GM12878 (cell line): ENCODE measurements around the gene ATP2C2. TPM values are rescaled to one million over a fixed set of nuclear protein-coding genes. Genes with fewer than 3 reads are reported as not detected.

Experiments used
- ATAC-seq: fragments of 200-7000 bp; cut with Tn5 transposase; 3 replicates; pipeline ENCODE4 v1.9.1; 2020; ENCODE audit warnings: mild to moderate bottlenecking, moderate library complexity
- BruUV-seq: library from RNA; stranded (reverse); fragments of 400-500 nt; replicated peaks from 2 replicates; lab custom pipeline; 2021; lab: Mats Ljungman, UMichigan
- CTCF ChIA-PET: fragments of 300-600 bp; sonication (Branson Sonifier 250); formaldehyde crosslinking; extraction: SDS; loops from one replicate; lab custom pipeline; 2021; ENCODE audit warnings: inconsistent platforms; lab: Yijun Ruan, JAX
- POLR2A ChIA-PET: fragments of 350-600 bp; formaldehyde crosslinking; extraction: SDS; loops from one replicate; lab custom pipeline; 2021; ENCODE audit warnings: inconsistent platforms; lab: Charles Lee
- RAD21 ChIA-PET: fragments of 300-600 bp; sonication (Branson Sonifier 250); formaldehyde crosslinking; loops from one replicate; lab custom pipeline; 2023; ENCODE audit warnings: antibody characterized with exemption; ENCODE audit not compliant: unreplicated experiment; lab: Charles Lee
- SMC1A ChIA-PET: fragments of 300-600 bp; sonication (Branson Sonifier 250); formaldehyde crosslinking; loops from one replicate; lab custom pipeline; 2023; ENCODE audit not compliant: unreplicated experiment, uncharacterized antibody; lab: Charles Lee
- DNase-seq: peaks from one replicate; pipeline ENCODE4 v3.0.0-alpha.2; 2011; ENCODE audit warnings: low read depth, low spot score
- FAIRE-seq: peaks from 3 replicates; lab custom pipeline; 2011; peaks lifted over from hg19 to GRCh38; lab: Jason Lieb, UNC
- H2AFZ ChIP-seq: 2 replicates; pipeline ENCODE4 v1.6.0; 2011; ENCODE audit warnings: low read depth, low read length, control low read depth; ENCODE audit not compliant: control insufficient read depth
- H3K27ac ChIP-seq: 2 replicates; pipeline ENCODE4 v1.5.1; 2011; ENCODE audit warnings: control low read depth; ENCODE audit not compliant: control insufficient read depth, insufficient read depth
- H3K27me3 ChIP-seq, 2 experiments: replicated peaks in 1 of 2; 2 replicates each; pipeline versions ENCODE4 v1.6.0 to v1.6.1; 2011; ENCODE audit warnings: low read length in 1 of 2; ENCODE audit not compliant: control insufficient read depth in 2 of 2, insufficient read depth in 2 of 2
- H3K36me3 ChIP-seq, 2 experiments: 2 replicates each; pipeline ENCODE4 v1.5.1; 2011; ENCODE audit warnings: low read length in 1 of 2; ENCODE audit not compliant: control insufficient read depth in 2 of 2, insufficient read depth in 2 of 2
- H3K4me1 ChIP-seq: 2 replicates; pipeline ENCODE4 v1.6.1; 2011; ENCODE audit warnings: mild to moderate bottlenecking, low read length, moderate library complexity, mixed read lengths; ENCODE audit not compliant: control insufficient read depth, insufficient read depth
- H3K4me2 ChIP-seq: 2 replicates; pipeline ENCODE4 v1.6.0; 2011; ENCODE audit warnings: control low read depth; ENCODE audit not compliant: control insufficient read depth, insufficient read depth
- H3K4me3 ChIP-seq: fragments of 200-600 bp; sonication (generic); 2 replicates; pipeline ENCODE4 v1.5.1; 2016
- H3K79me2 ChIP-seq: 2 replicates; pipeline ENCODE4 v1.6.0; 2011; ENCODE audit warnings: low read length; ENCODE audit not compliant: control insufficient read depth, insufficient read depth
- H3K9ac ChIP-seq: 2 replicates; pipeline ENCODE4 v1.8.0; 2011; ENCODE audit warnings: low read length, control low read depth, mixed read lengths; ENCODE audit not compliant: control insufficient read depth, insufficient read depth
- H3K9me3 ChIP-seq: replicated peaks from 3 replicates; pipeline ENCODE4 v1.5.1; 2011; ENCODE audit warnings: mild to moderate bottlenecking, low read length; ENCODE audit not compliant: control insufficient read depth, insufficient read depth
- H4K20me1 ChIP-seq: 2 replicates; pipeline ENCODE4 v1.6.0; 2011; ENCODE audit not compliant: control insufficient read depth, insufficient read depth
- CBX5 ChIP-seq: sonication (generic); IDR thresholded peaks from 2 replicates; pipeline ENCODE4 v1.6.1; 2016; ENCODE audit warnings: low read depth, moderate library complexity, mild to moderate bottlenecking, inconsistent platforms
- DPF2 ChIP-seq: fragments of 450-650 bp; IDR thresholded peaks from 2 replicates; pipeline ENCODE4 v1.6.1; 2017; ENCODE audit warnings: mild to moderate bottlenecking
- EGR1 ChIP-seq, 2 experiments: IDR thresholded peaks; 1 replicate in 1 of 2; 2 replicates in 1 of 2; pipeline ENCODE4 v1.6.1; 2011 to 2012; ENCODE audit warnings: low read depth in 2 of 2, low read length in 2 of 2, borderline replicate concordance in 1 of 2, mild to moderate bottlenecking in 1 of 2, moderate library complexity in 1 of 2
- LARP7 ChIP-seq: fragments of 450-650 bp; IDR thresholded peaks from 2 replicates; pipeline ENCODE4 v1.6.1; 2017; ENCODE audit warnings: mild to moderate bottlenecking
- NFIC ChIP-seq: IDR thresholded peaks from 2 replicates; pipeline ENCODE4 v1.6.1; 2012; ENCODE audit warnings: low read depth, mild to moderate bottlenecking, inconsistent platforms, low read length, moderate library complexity
- PAX8 ChIP-seq: fragments of 450-650 bp; IDR thresholded peaks from 2 replicates; pipeline ENCODE4 v1.6.1; 2017; ENCODE audit warnings: mild to moderate bottlenecking, moderate library complexity
- RAD51 ChIP-seq: fragments of 450-650 bp; IDR thresholded peaks from 2 replicates; pipeline ENCODE4 v1.6.1; 2016; ENCODE audit warnings: moderate library complexity, mild to moderate bottlenecking, inconsistent platforms
- RB1 ChIP-seq: fragments of 450-650 bp; formaldehyde crosslinking; IDR thresholded peaks from 2 replicates; pipeline ENCODE4 v1.6.1; 2017; ENCODE audit warnings: mild to moderate bottlenecking, borderline replicate concordance
- TAF1 ChIP-seq: IDR thresholded peaks from 2 replicates; pipeline ENCODE4 v1.6.1; 2011; ENCODE audit warnings: mild to moderate bottlenecking, low read depth, low read length, borderline replicate concordance
- ZNF207 ChIP-seq: fragments of 450-650 bp; IDR thresholded peaks from 2 replicates; pipeline ENCODE4 v1.6.1; 2014; ENCODE audit warnings: antibody characterized with exemption, mild to moderate bottlenecking, borderline replicate concordance
- WGBS: methylation state at CpG from one replicate; pipeline ENCODE4 v1.1.6; 2016; ENCODE audit warnings: low lambda C conversion rate; ENCODE audit not compliant: insufficient replicate concordance, insufficient coverage; ENCODE audit errors: missing lambda C conversion rate; 5-methylcytosine and 5-hydroxymethylcytosine counted together
- in situ Hi-C: fragments of 300-500 bp; cut with MboI; formaldehyde crosslinking; loops from 9 replicates; pipeline ENCODE4 v1.14.3; 2018; ENCODE audit warnings: mixed read lengths
- intact Hi-C: fragments of 100-400 bp; cut with micrococcal nuclease; formaldehyde crosslinking; loops from one replicate; pipeline ENCODE4 v1.14.2; 2022; ENCODE audit not compliant: unreplicated experiment
- polyA plus RNA-seq, 11 experiments: library from polyadenylated mRNA; depleted of rRNA in 4 of 11; unstranded in 6 of 11; stranded (reverse) in 5 of 11; fragments of >200 nt; fragmentation: Nextera tagmentation in 4 of 11; fragmentation: Illumina TruSeq in 1 of 11; extraction: Ambion mirVana in 4 of 11; extraction: Trizol in 1 of 11; gene quantifications; 1 replicate in 1 of 11; 2 replicates in 10 of 11; pipeline versions ENCODE4 v1.2.1 to v1.2.3, GENCODE V29; 2011 to 2016; ENCODE audit warnings: inconsistent platforms in 2 of 11, missing spikeins in 2 of 11, low read depth in 1 of 11
- total RNA-seq, 4 experiments: library from RNA; depleted of rRNA in 3 of 4; stranded (reverse); fragments of >200 nt in 3 of 4; fragmentation: Illumina TruSeq in 1 of 4; extraction: Trizol in 1 of 4; gene quantifications; 2 replicates each; pipeline versions ENCODE4 v1.2.1 to v1.2.3, GENCODE V29; 2013 to 2021
- TF ChIP-seq, protein P1 (sequence below): fragments of 450-650 bp; formaldehyde crosslinking; IDR thresholded peaks from 2 replicates; pipeline ENCODE4 v1.4.0; 2022; ENCODE audit warnings: mild to moderate bottlenecking, moderate library complexity

The ATP2C2 gene
- total and polyA plus RNA-seq, 10 of the 15 experiments (the other 5 are each of a cell fraction or from before 2014, with no cell fraction given), result 0.05 to 0.19 TPM; not detected in 8

DNA sequence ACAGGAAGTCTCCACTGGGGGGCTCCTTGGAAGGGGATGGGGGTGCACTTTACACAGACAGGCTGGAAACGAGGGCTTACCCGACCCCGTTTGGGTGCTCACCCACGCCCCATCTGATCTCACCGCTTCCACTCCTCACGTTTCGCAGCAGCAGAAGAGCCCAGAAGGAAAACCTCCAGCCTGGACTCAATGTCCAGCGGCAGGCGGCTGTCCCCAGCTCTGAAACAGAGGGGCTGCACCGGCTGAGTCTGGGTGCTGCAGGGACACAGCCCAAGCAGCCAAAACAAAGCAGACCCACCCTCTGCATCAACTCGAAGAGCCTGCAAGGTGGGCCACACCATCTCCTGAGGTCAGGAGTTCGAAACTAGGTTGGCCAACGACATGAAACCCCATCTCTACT is 132.2 kb downstream of the ATP2C2 start:
- CTCF ChIA-PET, result no interaction called here
- no peaks in the 10 kb centered on the region; the same call in 2 of the 3 replicates for H3K9me3 ChIP-seq
- H3K9ac ChIP-seq, result no peak overlapping the region
- no peak for DNase-seq
- intact Hi-C loops, result loop anchor here (10.0 kb wide), 1 partner anchor 546 kb away; the partner anchor contains the start of gene OSGIN1
- TF ChIP-seq CBX5, result no peak
- no peak for TF ChIP-seq RB1
- no peak for TF ChIP-seq DPF2
- no peak for TF ChIP-seq EGR1 (IDR thresholded peaks at IDR 0.05; ENCODE audit: borderline replicate concordance in 1 of 2, low read depth in 2 of 2, low read length in 2 of 2)
- no peak for TF ChIP-seq LARP7
- no peak for TF ChIP-seq TAF1
- TF ChIP-seq RAD51, result no peak
- no peak for TF ChIP-seq ZNF207
- TF ChIP-seq, protein P1, sequence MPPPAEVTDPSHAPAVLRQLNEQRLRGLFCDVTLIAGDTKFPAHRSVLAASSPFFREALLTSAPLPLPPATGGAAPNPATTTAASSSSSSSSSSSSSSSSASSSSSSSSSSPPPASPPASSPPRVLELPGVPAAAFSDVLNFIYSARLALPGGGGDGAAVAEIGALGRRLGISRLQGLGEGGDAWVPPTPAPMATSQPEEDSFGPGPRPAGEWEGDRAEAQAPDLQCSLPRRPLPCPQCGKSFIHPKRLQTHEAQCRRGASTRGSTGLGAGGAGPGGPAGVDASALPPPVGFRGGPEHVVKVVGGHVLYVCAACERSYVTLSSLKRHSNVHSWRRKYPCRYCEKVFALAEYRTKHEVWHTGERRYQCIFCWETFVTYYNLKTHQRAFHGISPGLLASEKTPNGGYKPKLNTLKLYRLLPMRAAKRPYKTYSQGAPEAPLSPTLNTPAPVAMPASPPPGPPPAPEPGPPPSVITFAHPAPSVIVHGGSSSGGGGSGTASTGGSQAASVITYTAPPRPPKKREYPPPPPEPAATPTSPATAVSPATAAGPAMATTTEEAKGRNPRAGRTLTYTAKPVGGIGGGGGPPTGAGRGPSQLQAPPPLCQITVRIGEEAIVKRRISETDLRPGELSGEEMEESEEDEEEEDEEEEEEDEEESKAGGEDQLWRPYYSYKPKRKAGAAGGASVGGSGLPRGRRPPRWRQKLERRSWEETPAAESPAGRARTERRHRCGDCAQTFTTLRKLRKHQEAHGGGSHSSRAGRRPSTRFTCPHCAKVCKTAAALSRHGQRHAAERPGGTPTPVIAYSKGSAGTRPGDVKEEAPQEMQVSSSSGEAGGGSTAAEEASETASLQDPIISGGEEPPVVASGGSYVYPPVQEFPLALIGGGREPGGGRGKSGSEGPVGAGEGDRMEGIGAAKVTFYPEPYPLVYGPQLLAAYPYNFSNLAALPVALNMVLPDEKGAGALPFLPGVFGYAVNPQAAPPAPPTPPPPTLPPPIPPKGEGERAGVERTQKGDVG, result no peak
- TF ChIP-seq NFIC, result no peak
- TF ChIP-seq PAX8, result no peak
- no peak overlapping the region for H2AFZ ChIP-seq
- H3K4me3 ChIP-seq, result no peak overlapping the region
- SMC1A ChIA-PET, result no interaction called here
- no TSS peak for BruUV-seq
- no peaks in the 10 kb centered on the region for H4K20me1 ChIP-seq
- in situ Hi-C loops, result loop anchor here (25.0 kb wide), 1 partner anchor 462 kb away; no protein-coding TSS in a partner anchor
- no peak for FAIRE-seq
- no peak overlapping the region for H3K4me2 ChIP-seq
- no peaks in the 10 kb centered on the region for H3K36me3 ChIP-seq
- no peaks in the 10 kb centered on the region for H3K27me3 ChIP-seq
- ATAC-seq, result no peak
- peaks cover 14% of the 10 kb centered on the region for H3K79me2 ChIP-seq
- peaks cover 15% of the 10 kb centered on the region for H3K4me1 ChIP-seq
- no peak overlapping the region for H3K27ac ChIP-seq
- 100% methylated on average over 12 of the region's 13 CpGs for WGBS
- RAD21 ChIA-PET, result no interaction called here
- POLR2A ChIA-PET, result no interaction called here
